GM21515 (cell line): Measurements from ENCODE around the gene ST7.

Experiments
- ATAC-seq: cut with Tn5 transposase; IDR thresholded peaks from one replicate; pipeline ENCODE4 v1.9.1; 2021; ENCODE audit not compliant: unreplicated experiment

ST7 gene

DNA sequence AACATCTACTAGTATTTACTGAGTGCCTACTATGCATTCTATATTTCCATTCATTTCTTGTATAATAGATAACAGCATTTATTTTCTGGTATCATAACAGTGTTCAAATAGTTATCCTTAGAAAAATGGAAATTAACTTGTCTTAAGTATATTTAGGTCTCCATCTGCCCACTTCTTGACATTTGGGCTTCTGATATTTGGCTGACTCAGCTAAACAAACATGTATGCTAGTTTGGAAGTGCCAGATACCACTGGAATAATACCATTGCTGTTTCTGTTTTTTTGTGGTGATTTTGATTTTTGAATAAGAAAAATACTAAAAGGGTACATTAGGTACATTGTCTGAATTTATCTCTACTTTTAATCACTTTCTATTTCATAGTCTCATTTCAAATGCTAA, 169.2 kb downstream of the ST7 start:
- ATAC-seq: no peak

GRCh38 chr7:117123311-117123926, 170.1 kb downstream of the ST7 start:
- ATAC-seq: no peak

GRCh38 chr7:117124591-117125220, 171.4 kb downstream of the ST7 start:
- peak; percentile 61 for ATAC-seq

DNA sequence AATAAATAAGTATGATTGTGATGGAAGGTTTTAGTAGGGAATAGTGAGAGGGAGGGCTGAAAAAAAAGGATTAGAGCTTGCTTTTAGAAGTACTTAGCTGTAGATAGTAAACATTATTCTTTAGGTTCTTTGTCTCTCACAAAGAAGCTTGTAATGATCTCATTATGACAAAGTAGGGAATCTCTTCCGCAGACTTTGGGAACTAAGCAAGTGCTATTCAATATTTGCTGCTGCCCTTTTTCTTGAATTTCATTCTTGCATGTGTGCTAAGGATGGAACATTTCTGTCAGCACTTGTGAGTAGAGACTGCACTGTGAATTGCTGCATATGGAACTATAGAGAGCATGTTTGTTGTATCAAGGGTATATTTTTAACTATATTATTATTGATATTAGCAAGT, 173.4 kb downstream of the ST7 start:
- ATAC-seq: no peak

DNA sequence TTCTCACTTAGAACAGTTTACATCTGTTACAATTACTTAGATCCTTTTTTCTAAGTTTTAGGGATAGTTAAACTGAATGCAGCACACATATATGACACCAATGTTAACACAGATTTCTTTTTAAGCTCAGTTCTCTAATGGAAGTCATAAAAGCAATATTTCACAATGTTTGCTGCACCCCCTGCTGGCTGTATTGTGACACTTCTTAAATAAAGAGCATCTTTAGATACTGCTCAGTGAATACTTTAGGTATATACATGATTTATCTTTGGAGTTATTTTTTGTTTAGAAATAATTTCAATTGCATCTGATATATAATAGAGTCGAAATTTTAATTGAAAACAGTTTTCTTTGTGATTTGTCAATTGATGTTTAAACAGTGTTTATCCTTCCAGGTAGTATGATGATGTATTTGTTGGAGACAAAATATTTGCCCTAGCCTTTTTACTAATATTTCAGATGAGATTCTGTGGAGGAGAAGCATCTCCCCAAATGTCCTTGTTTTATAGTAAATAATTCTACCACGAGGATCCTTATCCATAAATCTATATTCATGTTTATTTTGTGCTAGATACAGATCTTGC, 174.4 kb downstream of the ST7 start:
- ATAC-seq: no peak

- no peak for ATAC-seq
Measured at GRCh38 chr7:117129521-117129955, 176.2 kb downstream of the ST7 start.

- ATAC-seq: no peak
Measured at GRCh38 chr7:117130262-117130661, 177.0 kb downstream of the ST7 start.

DNA sequence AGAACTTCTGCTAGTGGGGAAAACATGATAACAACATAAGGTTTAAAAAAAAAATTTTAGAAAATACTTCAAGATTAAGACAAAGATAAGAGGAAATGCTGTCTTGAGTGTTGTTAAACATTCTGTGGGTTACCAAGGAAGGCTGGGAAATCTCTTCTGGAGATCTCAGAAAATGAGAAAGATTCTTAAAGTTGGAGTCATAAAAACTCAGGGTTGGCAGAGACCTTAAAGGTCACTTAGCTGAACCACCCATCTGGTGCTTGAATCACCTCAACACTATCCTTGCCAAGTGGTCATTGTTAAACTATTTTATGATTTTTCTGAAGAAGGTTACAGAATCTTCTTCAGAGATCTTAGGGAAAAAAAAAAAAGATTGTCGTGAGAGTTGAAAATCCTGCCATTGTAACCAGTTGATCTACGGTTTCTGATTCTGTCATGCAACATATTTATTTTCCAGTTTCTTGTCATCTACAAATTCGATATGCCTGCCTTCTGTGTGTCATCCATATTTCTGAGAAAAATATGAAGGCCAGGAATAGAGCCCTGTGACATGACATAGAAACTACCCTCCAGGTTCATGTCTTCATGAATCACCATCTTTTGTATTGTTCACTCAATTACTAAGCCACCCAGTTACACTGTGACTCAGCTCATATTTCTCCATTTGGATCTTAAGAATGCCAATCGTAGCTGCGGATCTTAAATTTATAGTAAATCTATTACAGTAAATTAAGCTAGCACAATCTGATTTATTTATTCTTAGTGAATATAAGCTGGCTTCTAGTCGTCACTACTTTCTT, 179.2 kb downstream of the ST7 start:
- no peak for ATAC-seq

DNA sequence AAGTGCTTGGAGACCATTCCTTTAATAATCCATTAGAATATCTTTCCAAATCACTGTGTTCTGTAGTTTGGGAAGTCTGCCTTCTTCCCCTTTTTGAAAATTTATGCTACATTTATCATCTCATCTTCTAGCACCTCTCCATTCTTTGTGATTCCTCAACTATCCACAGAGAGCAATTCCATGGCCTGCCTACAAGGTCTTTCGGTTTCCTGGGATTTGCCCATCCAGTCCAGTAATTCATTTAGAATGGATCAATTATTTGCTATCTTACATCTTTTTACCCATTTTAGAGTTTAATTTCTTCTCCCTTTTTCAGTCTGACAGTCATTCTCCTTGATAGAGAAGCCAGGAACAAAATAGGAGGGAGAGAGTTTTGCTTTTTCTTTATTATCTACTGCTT, 179.8 kb downstream of the ST7 start:
- ATAC-seq: no peak

DNA sequence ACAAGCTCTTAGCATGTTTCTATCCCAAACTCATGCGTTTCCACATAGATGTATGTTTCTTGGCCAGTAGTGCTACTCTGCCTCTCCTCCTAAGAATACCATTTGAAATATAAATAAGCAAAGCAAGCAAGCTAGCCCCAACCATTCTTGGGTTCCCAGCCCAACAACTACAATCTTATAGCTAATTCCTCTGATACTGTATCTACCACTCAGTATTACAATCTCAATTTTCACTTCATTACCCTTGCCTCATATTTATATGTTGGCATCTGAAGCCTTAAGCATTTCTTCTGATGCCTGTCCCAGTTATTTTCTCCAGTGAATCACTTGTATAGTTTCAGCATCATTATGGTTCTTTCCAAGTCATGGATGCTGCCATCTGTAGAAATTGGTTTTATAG, 181.1 kb downstream of the ST7 start:
- ATAC-seq: no peak

DNA sequence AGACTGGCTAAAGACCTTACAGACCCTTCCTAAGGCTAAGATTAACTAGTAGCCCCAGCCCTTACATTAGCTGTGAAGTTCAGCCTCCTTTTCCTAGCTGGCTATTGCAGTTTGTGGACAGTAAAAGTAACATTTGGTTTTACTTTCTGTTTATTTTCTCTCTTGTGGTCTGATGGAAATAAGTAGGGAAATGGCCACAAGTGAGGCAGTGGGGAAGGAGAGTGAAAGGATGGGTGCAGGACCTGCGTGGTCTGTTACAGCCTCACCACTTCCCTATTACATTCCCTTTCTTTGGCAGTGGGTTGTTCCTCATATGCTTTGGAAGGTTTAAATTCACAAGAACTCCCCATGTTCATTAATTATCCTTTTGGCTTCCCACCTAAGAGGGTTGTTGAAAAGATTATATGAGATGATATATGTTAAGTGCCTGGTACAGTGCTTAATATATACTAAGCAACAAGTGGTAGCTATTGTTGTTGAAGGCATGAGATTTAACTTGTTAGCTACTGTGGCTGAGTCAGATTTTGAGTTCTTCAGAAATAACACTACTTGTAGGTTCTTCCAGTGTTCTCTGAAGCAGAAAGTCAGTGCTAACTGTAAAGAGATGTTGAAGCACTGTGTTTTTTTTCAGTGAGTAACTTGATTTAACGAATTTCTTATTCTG, 181.7 kb downstream of the ST7 start:
- no peak for ATAC-seq

GRCh38 chr7:117135553-117135891, 182.2 kb downstream of the ST7 start:
- no peak for ATAC-seq

GRCh38 chr7:117137868-117138267, 184.6 kb downstream of the ST7 start:
- no peak for ATAC-seq

DNA sequence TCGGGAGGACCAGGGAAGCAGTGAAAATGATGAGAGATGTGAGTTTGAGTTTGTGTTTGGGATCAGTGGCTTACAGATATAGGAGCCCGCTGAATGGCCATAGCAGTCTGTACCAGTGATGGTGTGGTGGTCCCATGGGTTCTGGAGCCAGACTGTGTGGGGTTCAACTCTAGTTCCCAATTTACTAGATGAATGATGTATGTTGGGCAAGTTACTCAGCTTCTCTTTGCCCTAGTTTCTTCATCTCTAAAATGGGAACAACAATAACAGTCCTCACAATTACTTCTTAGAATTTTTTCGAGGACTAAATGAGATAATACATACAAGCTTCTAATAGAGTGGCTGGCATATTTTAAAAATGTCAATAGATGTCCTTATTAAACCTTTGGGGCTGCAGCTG, 185.2 kb downstream of the ST7 start:
- ATAC-seq: no peak

- no peak for ATAC-seq
Measured at GRCh38 chr7:117138981-117139380, 185.7 kb downstream of the ST7 start.

GRCh38 chr7:117139397-117139984, 186.2 kb downstream of the ST7 start:
- ATAC-seq: no peak

DNA sequence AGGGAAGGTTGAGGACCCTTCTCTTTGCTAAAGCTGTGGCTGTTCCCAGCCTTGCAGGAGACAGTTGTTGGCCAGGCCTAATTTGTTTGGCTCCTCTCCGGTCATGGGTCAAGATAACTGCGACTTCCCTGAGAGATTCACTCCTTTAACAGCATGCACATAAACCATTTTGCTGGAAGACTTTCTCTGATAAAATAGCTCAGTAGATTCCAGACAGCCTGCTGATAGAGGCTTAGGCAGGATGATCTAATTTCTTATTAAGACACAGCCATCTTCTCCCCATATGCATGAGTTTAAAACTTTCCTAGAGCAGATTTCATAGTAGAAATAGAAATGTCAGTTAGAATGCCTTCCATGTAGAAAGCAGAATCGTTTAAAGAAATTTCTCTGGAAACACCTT, 187.6 kb downstream of the ST7 start:
- ATAC-seq: no peak

DNA sequence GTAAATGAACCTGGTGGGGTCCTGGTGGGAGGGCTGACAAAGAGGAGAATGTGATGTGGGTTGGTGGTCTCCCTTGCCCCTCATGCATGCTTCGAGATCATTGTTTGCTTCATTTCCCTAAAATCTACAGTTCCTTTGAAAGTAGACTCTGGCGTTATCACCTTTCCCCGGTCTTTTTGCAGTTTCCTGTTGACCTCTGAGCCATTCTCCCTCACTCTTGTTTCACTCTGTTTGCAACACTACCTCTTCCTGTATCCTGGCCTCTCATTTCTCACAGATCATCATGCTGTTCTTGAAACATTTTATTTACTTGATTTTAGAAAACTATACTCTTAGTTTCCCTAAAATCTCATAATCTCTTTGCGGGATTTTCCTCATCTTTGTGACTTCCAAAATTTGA, 189.8 kb downstream of the ST7 start:
- no peak for ATAC-seq

GRCh38 chr7:117143580-117143979, 190.3 kb downstream of the ST7 start:
- ATAC-seq: no peak

DNA sequence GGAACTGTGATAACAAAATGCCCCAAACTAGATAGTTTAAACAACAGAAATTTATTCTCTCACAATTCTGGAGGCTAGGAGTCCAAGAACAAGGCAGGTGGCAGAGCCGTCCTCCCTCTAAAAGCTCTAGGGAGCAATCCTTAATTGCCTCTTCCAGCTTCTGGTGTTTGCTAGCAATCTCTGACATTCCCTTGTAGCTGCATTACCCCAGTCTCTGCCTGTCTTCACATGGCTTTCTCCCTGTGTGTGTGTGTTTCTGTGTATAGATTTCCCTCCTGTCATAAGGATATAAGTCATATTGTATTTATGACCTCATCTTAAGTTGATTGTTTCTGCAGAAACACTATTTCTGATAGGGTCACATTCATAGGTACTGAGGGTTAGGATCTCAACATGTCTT, 192.0 kb downstream of the ST7 start:
- no peak for ATAC-seq

GRCh38 chr7:117146059-117146458, 192.8 kb downstream of the ST7 start:
- ATAC-seq: no peak
